Astrocyte of the spinal cord (primary cell): ENCODE results near the gene UBTF.

ENCODE experiments used
- DNase-seq: peaks from one replicate; pipeline ENCODE4 v3.0.0; 2011; ENCODE audit warnings: low read depth, low spot score
- H3K4me3 ChIP-seq: 2 replicates; pipeline ENCODE4 v1.5.1; 2011; ENCODE audit warnings: low read depth, mild to moderate bottlenecking, low read length, moderate library complexity
- CTCF ChIP-seq: IDR thresholded peaks from 2 replicates; pipeline ENCODE4 v1.5.1; 2012; ENCODE audit warnings: low read depth, mild to moderate bottlenecking, low read length, inconsistent platforms
- in situ Hi-C: cut with HindIII; loops from 2 replicates; pipeline ENCODE4 v1.10.0; 2017; ENCODE audit warnings: low sequenced_read_pairs

Gene UBTF

GRCh38 chr17:44204441-44204882 lies 15.0 kb downstream of the UBTF start:
- TF ChIP-seq CTCF, result no peak
- DNase-seq, result peak; percentile 43
- in situ Hi-C loops, result no loop called here
- no peak overlapping the region for H3K4me3 ChIP-seq

DNA sequence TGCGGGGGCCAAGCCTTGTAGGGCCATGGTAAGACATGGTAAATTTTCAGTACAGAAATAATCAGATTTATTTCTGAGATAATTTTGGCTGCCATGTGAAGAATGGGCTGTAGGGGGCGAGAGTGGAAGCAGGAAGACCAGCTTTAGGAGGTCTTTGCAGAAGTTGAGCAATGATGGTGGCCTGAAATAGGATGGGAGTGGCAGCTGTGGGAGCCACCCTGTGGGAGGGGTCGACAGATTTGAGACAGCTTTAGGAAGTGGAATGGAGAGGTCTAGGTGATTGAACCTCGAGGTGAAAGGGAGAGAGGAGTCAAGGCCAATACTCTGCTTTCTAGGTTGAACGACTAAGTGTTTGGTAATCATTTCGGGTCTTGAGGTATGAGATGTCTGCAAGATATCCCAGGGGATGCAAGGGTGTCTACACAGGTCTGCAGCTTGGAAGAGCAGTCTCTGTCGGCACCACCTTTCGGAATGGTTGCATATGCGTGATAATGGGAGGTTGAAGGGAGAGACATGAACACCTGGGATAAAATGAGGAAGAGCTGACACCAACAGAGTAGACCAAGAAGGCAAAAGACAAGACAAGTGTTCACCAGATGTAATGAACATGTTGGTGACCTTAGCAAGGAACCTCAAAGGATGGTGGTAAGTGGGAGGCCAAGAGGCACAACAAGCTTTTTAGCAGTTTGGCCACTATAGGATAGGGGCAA lies 15.6 kb downstream of the UBTF start:
- H3K4me3 ChIP-seq, result no peak overlapping the region
- peak; percentile 83 for TF ChIP-seq CTCF
- peak; percentile 58 for DNase-seq
- in situ Hi-C loops, result no loop called here

- H3K4me3 ChIP-seq, result no peak overlapping the region
- in situ Hi-C loops, result no loop called here
- no peak for TF ChIP-seq CTCF
- no peak for DNase-seq
Measured at GRCh38 chr17:44202756-44203155, 16.7 kb downstream of the UBTF start.

- in situ Hi-C loops, result no loop called here
- no peak for TF ChIP-seq CTCF
- peak overlapping the region; percentile 66 for H3K4me3 ChIP-seq
- DNase-seq, result no peak
Measured at GRCh38 chr17:44200478-44201155, 18.9 kb downstream of the UBTF start.

DNA sequence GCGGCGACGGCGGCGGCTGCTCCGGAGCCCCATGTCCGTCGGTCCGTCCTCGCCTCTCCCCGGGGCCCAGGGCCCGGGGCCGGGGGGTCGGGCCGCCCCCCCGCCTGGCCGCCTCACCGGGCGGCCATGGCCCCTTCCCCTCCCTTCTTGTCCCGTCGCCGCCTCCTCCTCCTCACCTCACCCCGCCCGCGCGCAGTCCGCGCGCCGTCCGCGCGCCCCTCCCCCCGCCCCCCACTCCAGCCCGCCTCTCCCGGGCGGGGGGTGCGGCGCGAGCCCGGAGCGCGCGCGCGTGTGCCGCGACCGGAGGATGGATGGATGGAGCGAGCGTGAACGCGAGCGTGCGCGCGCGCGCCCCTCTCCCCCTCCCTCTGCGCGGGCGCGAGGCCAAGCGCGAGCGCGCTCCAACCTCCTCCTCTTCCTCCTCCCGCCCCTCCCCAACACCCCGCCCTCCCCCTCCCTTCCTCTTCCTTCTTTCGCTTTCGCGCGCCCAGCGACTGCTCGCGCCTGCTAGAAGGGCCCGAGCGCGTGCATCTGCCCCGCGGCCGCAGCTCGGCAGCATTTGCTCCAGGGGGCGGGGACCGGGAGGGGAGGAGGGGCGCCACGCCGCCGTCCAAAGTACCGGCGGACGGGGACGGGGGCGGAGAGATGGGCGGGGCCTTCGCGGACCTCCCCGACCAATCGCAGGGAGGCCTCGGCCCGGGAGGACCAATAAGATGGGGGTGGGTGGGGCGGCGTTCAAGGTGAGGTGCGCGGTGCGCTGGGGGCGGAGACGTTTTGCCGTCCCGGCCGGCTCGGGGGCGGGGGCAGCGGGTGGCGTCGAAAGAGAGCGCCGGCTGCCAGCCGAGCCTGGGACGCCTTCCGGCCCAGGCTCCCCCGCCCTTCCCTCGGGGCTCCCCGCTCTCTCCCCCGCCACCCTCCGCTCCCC lies 19.7 kb downstream of the UBTF start, which contains the start of gene ATXN7L3:
TSS of gene ATXN7L3 (minus strand) at position 332 of the 925 bp plus-strand sequence. CDS start 1,814 bp downstream, outside the sequence.
- in situ Hi-C loops, result no loop called here
- peak; percentile 99 for DNase-seq
- no peak for TF ChIP-seq CTCF
- peak within 1 kb of the TSS; percentile 77 for H3K4me3 ChIP-seq

GRCh38 chr17:44198721-44199552 lies 20.5 kb downstream of the UBTF start:
- H3K4me3 ChIP-seq, result peak overlapping the region; percentile 77
- in situ Hi-C loops, result no loop called here
- no peak for TF ChIP-seq CTCF
- peak; percentile 36 for DNase-seq
